Lower leg skin (tissue), 4 donors: ENCODE results near the gene IFIT3. TPM values are rescaled to one million over a fixed set of nuclear protein-coding genes. Genes with fewer than 3 reads are reported as not detected.

Source experiments
- DNase-seq, 2 donors: peaks; one replicate each; pipeline ENCODE4 v3.0.0-alpha.2; 2019; ENCODE audit warnings: low spot score in 2 of 2
- H3K4me3 ChIP-seq: fragments of 200-600 bp; sonication (generic); 2 replicates; pipeline ENCODE4 v1.5.1; 2017; ENCODE audit warnings: mild to moderate bottlenecking, low read depth; ENCODE audit not compliant: poor library complexity, severe bottlenecking
- POLR2A ChIP-seq, 2 donors: fragments of 450-650 bp; IDR thresholded peaks; one replicate each; pipeline ENCODE4 v1.6.1; 2016 to 2017; ENCODE audit warnings: antibody characterized with exemption in 2 of 2, mild to moderate bottlenecking in 1 of 2, moderate library complexity in 1 of 2
- WGBS, 2 donors: methylation state at CpG; one replicate each; pipeline ENCODE4 v1.1.5; 2018; 5-methylcytosine and 5-hydroxymethylcytosine counted together
- intact Hi-C: fragments of 100-400 bp; cut with DNase I; formaldehyde crosslinking; loops from one replicate; pipeline ENCODE4 v1.15.0; 2023; ENCODE audit warnings: low total_unique reads
- total RNA-seq, 4 donors: library from RNA; depleted of rRNA; stranded (reverse); fragments of >200 nt; gene quantifications; one replicate each; pipeline ENCODE4 v1.1.0, GENCODE V29; 2016
- TF ChIP-seq, protein P1 (sequence below), 3 donors: fragments of 450-650 bp; IDR thresholded peaks; one replicate each; pipeline ENCODE4 v1.5.1; 2016; ENCODE audit warnings: antibody characterized with exemption in 3 of 3, mild to moderate bottlenecking in 3 of 3, moderate library complexity in 2 of 3

IFIT3 gene
- total RNA-seq, 4 donors from 2014 or later = 1.1 to 8.2 (median 3.7) TPM

DNA sequence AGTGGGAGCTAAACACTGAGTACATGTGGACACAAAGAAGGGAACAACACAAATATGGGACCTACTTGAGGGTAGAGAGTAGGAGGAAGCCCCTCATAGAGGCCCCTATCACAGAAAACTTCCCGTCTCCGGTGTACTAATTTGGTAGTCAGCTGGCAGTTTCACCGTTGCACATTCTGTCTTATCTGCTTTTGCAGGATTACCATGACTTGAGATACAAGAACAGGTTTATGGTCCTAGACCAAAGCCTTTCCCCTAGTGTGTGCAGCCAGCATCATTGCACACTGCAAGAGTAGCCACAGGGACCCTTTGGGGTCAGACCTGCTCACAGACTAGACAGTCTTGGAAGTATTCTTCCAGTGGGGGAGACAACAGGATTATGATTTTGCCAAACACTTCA, 44.2 kb downstream of the IFIT3 start:
- no peak for DNase-seq
- TF ChIP-seq, protein P1, sequence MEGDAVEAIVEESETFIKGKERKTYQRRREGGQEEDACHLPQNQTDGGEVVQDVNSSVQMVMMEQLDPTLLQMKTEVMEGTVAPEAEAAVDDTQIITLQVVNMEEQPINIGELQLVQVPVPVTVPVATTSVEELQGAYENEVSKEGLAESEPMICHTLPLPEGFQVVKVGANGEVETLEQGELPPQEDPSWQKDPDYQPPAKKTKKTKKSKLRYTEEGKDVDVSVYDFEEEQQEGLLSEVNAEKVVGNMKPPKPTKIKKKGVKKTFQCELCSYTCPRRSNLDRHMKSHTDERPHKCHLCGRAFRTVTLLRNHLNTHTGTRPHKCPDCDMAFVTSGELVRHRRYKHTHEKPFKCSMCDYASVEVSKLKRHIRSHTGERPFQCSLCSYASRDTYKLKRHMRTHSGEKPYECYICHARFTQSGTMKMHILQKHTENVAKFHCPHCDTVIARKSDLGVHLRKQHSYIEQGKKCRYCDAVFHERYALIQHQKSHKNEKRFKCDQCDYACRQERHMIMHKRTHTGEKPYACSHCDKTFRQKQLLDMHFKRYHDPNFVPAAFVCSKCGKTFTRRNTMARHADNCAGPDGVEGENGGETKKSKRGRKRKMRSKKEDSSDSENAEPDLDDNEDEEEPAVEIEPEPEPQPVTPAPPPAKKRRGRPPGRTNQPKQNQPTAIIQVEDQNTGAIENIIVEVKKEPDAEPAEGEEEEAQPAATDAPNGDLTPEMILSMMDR (IDR thresholded peaks at IDR 0.05) = no peak
- no peak for TF ChIP-seq POLR2A (IDR thresholded peaks at IDR 0.05)
- 85 to 91% methylated on average over 3 of the region's 3 CpGs for WGBS, 2 donors
- H3K4me3 ChIP-seq = no peak overlapping the region
- intact Hi-C loops = no loop called here

GRCh38 chr10:89373916-89374711, 46.3 kb downstream of the IFIT3 start:
- TF ChIP-seq POLR2A (IDR thresholded peaks at IDR 0.05) = no peak
- TF ChIP-seq, protein P1 (IDR thresholded peaks at IDR 0.05) = peak in 1 of 3 donors; percentile 97
- peak; percentile 93 to 96 for DNase-seq
- H3K4me3 ChIP-seq = no peak overlapping the region
- intact Hi-C loops = no loop called here
- WGBS, 2 donors = 19 to 22% methylated on average over 3 of the region's 3 CpGs

DNA sequence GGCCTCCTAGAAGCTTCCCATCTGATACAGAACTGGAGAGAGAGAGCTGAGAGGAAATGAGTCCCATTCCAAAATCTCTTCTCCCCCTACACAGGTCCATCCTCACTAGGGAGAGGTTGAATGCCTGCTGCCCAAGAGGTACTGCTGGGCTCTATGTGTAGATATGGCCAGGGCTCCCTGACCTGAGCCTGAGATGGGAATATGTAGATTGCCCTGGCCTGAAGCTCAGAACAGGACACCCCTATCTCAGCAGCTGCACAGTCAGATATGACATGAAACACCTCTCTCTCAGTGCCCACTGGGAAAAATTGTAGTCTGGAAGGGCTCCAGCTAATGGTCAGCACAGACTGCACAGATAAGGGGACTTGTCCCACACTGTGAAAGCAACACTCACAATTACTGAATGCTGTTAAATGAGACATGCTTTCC, 46.9 kb downstream of the IFIT3 start:
- intact Hi-C loops = no loop called here
- no peak for DNase-seq
- no peak overlapping the region for H3K4me3 ChIP-seq
- no peak for TF ChIP-seq POLR2A (IDR thresholded peaks at IDR 0.05)
- TF ChIP-seq, protein P1 (IDR thresholded peaks at IDR 0.05) = no peak

- intact Hi-C loops = no loop called here
- DNase-seq = no peak
- no peak within 1 kb of the TSS for H3K4me3 ChIP-seq
- TF ChIP-seq, protein P1 (IDR thresholded peaks at IDR 0.05) = no peak
- TF ChIP-seq POLR2A (IDR thresholded peaks at IDR 0.05) = no peak
- 82 to 91% methylated on average over 5 of the region's 5 CpGs for WGBS, 2 donors
These were observed 50.2 kb downstream of the IFIT3 start, which contains the start of gene IFIT1B for GRCh38 chr10:89377705-89378637. Gene IFIT1B, plus strand, starts transcription at chr10:89378056. Its CDS starts 80 bp downstream, at chr10:89378136.

- no peak overlapping the region for H3K4me3 ChIP-seq
- TF ChIP-seq POLR2A (IDR thresholded peaks at IDR 0.05) = no peak
- TF ChIP-seq, protein P1 (IDR thresholded peaks at IDR 0.05) = no peak
- no peak for DNase-seq
- intact Hi-C loops = no loop called here
These were observed 51.3 kb downstream of the IFIT3 start for GRCh38 chr10:89379103-89379502.
